HepG2 (cell line): Measurements from ENCODE around the gene LRRC3C. TPM values are rescaled to one million over a fixed set of nuclear protein-coding genes. Genes with fewer than 3 reads are reported as not detected.

ENCODE experiments used
- CENPX ChIP-seq: sonication (generic); formaldehyde crosslinking; IDR thresholded peaks from 2 replicates; pipeline ENCODE4 v1.9.0; 2021; ENCODE audit warnings: mild to moderate bottlenecking, missing genetic modification reagents, moderate library complexity
- EHMT2 ChIP-seq: fragments of 200-600 bp; sonication (generic); IDR thresholded peaks from 2 replicates; pipeline ENCODE4 v1.7.0; 2017; ENCODE audit warnings: antibody characterized with exemption, low read depth, low read length, borderline replicate concordance
- FOXA1 ChIP-seq, 2 experiments: fragments of 450-650 bp in 1 of 2; sonication (generic) in 1 of 2; formaldehyde crosslinking in 1 of 2; IDR thresholded peaks; 2 replicates each; pipeline versions ENCODE4 v1.4.0 to v1.6.1; 2016 to 2020; ENCODE audit warnings: missing genetic modification reagents in 1 of 2
- HMG20B ChIP-seq: conservative IDR thresholded peaks from 2 replicates; pipeline ENCODE4 v1.6.1; 2016; ENCODE audit warnings: missing genetic modification reagents, missing compliant biosample characterization
- KLF12 ChIP-seq: sonication (generic); formaldehyde crosslinking; IDR thresholded peaks from 2 replicates; pipeline ENCODE4 v1.4.0; 2020; ENCODE audit warnings: missing genetic modification reagents, borderline replicate concordance
- MAFK ChIP-seq, 2 experiments: IDR thresholded peaks in 1 of 2; conservative IDR thresholded peaks in 1 of 2; 2 replicates each; pipeline ENCODE4 v1.6.1; 2011; ENCODE audit warnings: improper control_type of control experiment in 2 of 2, low read length in 2 of 2
- NFE2L2 ChIP-seq: fragments of 150-350 bp; IDR thresholded peaks from 2 replicates; pipeline ENCODE4 v1.6.1; 2014; ENCODE audit warnings: low read length
- REPIN1 ChIP-seq: sonication (generic); formaldehyde crosslinking; IDR thresholded peaks from 2 replicates; pipeline ENCODE4 v1.8.0; 2022; ENCODE audit warnings: missing genetic modification reagents, low read depth, mild to moderate bottlenecking, borderline replicate concordance
- ZFP36L2 ChIP-seq: sonication (generic); formaldehyde crosslinking; IDR thresholded peaks from 2 replicates; pipeline ENCODE4 v1.4.0; 2020; ENCODE audit warnings: missing genetic modification reagents
- ZNF225 ChIP-seq: sonication (generic); formaldehyde crosslinking; IDR thresholded peaks from 2 replicates; pipeline ENCODE4 v1.4.0; 2020; ENCODE audit warnings: mild to moderate bottlenecking, missing genetic modification reagents
- ZNF234 ChIP-seq: sonication (generic); formaldehyde crosslinking; conservative IDR thresholded peaks from 2 replicates; pipeline ENCODE4 v1.5.1; 2020; ENCODE audit warnings: mild to moderate bottlenecking, missing genetic modification reagents
- ZNF296 ChIP-seq: sonication (generic); formaldehyde crosslinking; conservative IDR thresholded peaks from 2 replicates; pipeline ENCODE4 v1.5.0; 2020; ENCODE audit warnings: mild to moderate bottlenecking, missing genetic modification reagents
- ZNF792 ChIP-seq: IDR thresholded peaks from 2 replicates; pipeline ENCODE4 v1.6.1; 2016
- polyA plus RNA-seq, 8 experiments: library from polyadenylated mRNA; depleted of rRNA in 3 of 8; stranded (reverse) in 7 of 8; unstranded in 1 of 8; fragments of >200 nt; fragmentation: Illumina TruSeq in 4 of 8; extraction: Trizol in 4 of 8; gene quantifications; 2 replicates each; pipeline versions ENCODE4 v1.2.1 to v1.2.3, GENCODE V29; 2011 to 2016; ENCODE audit warnings: low read depth in 4 of 8, missing spikeins in 1 of 8, mixed read lengths in 1 of 8; ENCODE audit not compliant: insufficient read depth in 1 of 8
- total RNA-seq, 5 experiments: library from RNA; depleted of rRNA; stranded (reverse); fragments of >200 nt; fragmentation: Illumina TruSeq; extraction: Trizol; gene quantifications; 2 replicates each; pipeline ENCODE4 v1.2.3, GENCODE V29; 2016; ENCODE audit warnings: low read depth in 1 of 5
- TF ChIP-seq, protein P1 (sequence below): sonication (generic); formaldehyde crosslinking; IDR thresholded peaks from 2 replicates; pipeline ENCODE4 v1.4.0; 2020; ENCODE audit warnings: missing genetic modification reagents
- TF ChIP-seq, protein P2 (sequence below): sonication (generic); formaldehyde crosslinking; IDR thresholded peaks from 2 replicates; pipeline ENCODE4 v1.5.0; 2020; ENCODE audit warnings: missing genetic modification reagents
- TF ChIP-seq, protein P3 (sequence below): sonication (generic); formaldehyde crosslinking; IDR thresholded peaks from 2 replicates; pipeline ENCODE4 v1.4.0; 2020; ENCODE audit warnings: missing genetic modification reagents, borderline replicate concordance

The LRRC3C gene
- total and polyA plus RNA-seq, 2 of the 13 experiments (the other 11 are each of a cell fraction or from before 2014, with no cell fraction given), result 0.17 TPM; not detected in 1

DNA sequence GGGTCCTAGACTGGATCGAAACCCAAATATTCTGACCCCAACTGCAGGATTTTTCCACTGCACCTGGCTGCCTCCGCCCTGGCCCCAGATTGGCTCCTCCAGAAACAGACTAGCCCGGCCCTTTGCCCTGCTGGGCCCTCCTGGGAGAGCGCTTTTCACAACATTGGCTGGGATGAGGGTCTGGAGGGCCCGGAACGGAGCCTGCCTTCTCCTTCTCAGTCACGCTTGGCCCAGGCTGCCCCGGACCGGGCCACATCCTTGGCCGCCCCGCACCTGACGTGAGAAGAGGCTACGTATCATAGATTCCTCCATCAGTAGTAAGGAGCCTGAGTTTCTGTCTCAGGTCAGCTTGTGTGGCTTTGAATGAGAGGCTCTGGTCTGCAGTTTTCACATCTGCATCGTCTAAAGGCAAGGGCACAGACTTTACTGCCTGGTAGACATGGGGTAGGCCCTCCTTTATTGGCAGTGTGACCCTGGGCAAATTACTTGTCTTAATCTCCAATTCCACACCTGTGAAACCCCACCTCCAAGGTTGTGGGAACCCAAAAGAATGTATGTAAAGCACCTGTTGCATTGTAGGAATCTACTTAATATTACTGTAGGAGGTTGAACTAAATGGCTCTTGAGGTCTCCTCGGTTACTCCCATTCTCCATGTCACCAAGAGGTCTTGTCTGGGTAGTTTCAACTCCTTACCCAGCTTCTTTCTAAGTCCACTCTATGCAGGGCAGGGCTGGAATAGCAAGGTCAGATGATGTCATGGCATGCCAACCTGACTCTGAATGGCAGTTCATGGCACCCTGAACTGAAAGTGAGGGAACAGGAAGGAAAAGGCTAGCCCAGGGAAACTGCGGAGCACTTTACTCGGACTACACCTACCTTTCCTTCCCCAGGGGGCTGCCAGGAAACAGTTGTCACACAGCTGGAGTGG is 661 bp downstream of the LRRC3C start (continued):
- TF ChIP-seq KLF12 (no peak), NFE2L2 (no peak), MAFK (conservative IDR thresholded peaks at IDR 0.05 in 1 of 2, IDR thresholded peaks at IDR 0.05 in 1 of 2; ENCODE audit: low read length in 2 of 2) (no peak), EHMT2 (no peak), ZNF296 (CRISPR knock-in tag) (no peak), REPIN1 (no peak), ZNF792 (CRISPR knock-in tag) (no peak), ZNF225 (CRISPR knock-in tag) (peak; percentile 12; the same call in 1 of the 2 replicates), HMG20B (CRISPR knock-in tag) (no peak), FOXA1 (IDR thresholded peaks at IDR 0.05) (no peak), FOXA1 (CRISPR knock-in tag; IDR thresholded peaks at IDR 0.05) (no peak), CENPX (CRISPR knock-in tag) (no peak), ZNF234 (no peak), ZFP36L2 (CRISPR knock-in tag) (no peak)
- TF ChIP-seq, protein P1, sequence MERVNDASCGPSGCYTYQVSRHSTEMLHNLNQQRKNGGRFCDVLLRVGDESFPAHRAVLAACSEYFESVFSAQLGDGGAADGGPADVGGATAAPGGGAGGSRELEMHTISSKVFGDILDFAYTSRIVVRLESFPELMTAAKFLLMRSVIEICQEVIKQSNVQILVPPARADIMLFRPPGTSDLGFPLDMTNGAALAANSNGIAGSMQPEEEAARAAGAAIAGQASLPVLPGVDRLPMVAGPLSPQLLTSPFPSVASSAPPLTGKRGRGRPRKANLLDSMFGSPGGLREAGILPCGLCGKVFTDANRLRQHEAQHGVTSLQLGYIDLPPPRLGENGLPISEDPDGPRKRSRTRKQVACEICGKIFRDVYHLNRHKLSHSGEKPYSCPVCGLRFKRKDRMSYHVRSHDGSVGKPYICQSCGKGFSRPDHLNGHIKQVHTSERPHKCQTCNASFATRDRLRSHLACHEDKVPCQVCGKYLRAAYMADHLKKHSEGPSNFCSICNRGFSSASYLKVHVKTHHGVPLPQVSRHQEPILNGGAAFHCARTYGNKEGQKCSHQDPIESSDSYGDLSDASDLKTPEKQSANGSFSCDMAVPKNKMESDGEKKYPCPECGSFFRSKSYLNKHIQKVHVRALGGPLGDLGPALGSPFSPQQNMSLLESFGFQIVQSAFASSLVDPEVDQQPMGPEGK, result 0 out of 2 replicates have a peak, but pooled peaks have one; percentile 4
- TF ChIP-seq, protein P2, sequence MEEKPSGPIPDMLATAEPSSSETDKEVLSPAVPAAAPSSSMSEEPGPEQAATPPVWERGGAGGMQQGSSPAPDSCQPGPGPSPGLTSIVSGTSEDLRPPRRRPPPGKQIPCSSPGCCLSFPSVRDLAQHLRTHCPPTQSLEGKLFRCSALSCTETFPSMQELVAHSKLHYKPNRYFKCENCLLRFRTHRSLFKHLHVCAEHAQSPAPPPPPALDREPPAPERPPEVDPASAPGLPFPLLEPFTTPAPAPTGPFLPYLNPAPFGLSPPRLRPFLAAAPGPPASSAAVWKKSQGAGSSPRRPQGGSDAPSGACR, result no peak; the same call in 1 of the 2 replicates
- TF ChIP-seq, protein P3, sequence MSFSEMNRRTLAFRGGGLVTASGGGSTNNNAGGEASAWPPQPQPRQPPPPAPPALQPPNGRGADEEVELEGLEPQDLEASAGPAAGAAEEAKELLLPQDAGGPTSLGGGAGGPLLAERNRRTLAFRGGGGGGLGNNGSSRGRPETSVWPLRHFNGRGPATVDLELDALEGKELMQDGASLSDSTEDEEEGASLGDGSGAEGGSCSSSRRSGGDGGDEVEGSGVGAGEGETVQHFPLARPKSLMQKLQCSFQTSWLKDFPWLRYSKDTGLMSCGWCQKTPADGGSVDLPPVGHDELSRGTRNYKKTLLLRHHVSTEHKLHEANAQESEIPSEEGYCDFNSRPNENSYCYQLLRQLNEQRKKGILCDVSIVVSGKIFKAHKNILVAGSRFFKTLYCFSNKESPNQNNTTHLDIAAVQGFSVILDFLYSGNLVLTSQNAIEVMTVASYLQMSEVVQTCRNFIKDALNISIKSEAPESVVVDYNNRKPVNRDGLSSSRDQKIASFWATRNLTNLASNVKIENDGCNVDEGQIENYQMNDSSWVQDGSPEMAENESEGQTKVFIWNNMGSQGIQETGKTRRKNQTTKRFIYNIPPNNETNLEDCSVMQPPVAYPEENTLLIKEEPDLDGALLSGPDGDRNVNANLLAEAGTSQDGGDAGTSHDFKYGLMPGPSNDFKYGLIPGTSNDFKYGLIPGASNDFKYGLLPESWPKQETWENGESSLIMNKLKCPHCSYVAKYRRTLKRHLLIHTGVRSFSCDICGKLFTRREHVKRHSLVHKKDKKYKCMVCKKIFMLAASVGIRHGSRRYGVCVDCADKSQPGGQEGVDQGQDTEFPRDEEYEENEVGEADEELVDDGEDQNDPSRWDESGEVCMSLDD (CRISPR knock-in tag), result no peak
